ENCODE data around the gene IRF2BP1. TPM values are rescaled to one million over a fixed set of nuclear protein-coding genes. Genes with fewer than 3 reads are reported as not detected.
A peak's percentile ranks its signal among the peaks of the same experiment; 100 is the strongest.

Gene IRF2BP1
- total and polyA plus RNA-seq, 2 of the 13 experiments (the other 11 are each of a cell fraction or from before 2014, with no cell fraction given), result 4.3 to 14.3 TPM

DNA sequence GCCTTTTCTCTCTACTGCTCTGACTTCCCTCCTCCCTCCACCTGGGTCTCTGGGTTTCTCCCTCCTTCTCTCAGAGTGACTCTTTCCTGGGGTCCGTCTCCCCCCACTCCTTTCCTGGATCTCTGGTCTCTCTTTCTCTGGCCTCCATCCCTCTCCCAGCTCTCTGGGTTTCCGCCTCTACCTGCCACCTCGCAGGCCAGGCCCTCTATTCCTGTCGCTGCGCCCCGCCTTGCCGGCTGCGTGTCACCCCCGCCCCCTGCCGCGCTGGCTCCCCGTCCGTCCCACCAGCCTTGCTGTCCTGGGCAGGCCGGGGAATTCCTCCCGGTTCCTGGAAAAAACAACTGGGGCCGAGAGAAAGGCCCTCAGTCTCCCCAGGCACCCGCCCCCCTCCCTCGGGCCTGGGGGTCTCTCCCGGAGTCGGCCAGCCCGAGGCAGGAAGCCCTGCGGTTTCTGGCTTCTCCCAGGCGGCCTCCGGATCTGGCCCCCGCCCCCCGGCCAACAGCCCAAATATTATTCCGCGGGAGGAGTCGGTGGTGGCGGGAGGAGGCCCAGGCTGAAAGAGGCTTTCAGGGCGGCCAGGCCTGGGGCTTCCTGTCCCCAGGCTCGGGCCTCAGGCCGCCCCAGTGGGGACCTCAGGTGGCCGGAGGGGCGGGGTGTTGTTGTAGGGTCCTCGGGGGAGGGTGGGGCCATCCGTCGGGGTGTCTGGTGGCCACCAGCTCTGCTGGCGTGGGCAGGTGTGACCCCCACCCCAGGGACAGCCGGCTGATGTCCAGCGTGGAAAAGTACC lies 9.3 kb downstream of the IRF2BP1 start (continued):
- TF ChIP-seq, protein P1, sequence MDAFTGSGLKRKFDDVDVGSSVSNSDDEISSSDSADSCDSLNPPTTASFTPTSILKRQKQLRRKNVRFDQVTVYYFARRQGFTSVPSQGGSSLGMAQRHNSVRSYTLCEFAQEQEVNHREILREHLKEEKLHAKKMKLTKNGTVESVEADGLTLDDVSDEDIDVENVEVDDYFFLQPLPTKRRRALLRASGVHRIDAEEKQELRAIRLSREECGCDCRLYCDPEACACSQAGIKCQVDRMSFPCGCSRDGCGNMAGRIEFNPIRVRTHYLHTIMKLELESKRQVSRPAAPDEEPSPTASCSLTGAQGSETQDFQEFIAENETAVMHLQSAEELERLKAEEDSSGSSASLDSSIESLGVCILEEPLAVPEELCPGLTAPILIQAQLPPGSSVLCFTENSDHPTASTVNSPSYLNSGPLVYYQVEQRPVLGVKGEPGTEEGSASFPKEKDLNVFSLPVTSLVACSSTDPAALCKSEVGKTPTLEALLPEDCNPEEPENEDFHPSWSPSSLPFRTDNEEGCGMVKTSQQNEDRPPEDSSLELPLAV (CRISPR knock-in tag; conservative IDR thresholded peaks at IDR 0.05; ENCODE audit: low read depth), result no peak
- TF ChIP-seq CHD4 (IDR thresholded peaks at IDR 0.05; ENCODE audit: borderline replicate concordance, low read length), result no peak
- peak; percentile 81 for TF ChIP-seq BCL6 (CRISPR knock-in tag; IDR thresholded peaks at IDR 0.05)
- no peak for TF ChIP-seq SP1 (IDR thresholded peaks at IDR 0.05)
- TF ChIP-seq SP1 (CRISPR knock-in tag; IDR thresholded peaks at IDR 0.05), result 0 out of 2 replicates have a peak, but pooled peaks have one; percentile 39
- peak; percentile 62 for TF ChIP-seq KAT8 (CRISPR knock-in tag; IDR thresholded peaks at IDR 0.05)
- peak; percentile 81 for TF ChIP-seq ZNF883 (CRISPR knock-in tag; IDR thresholded peaks at IDR 0.05; ENCODE audit: not compliant biosample characterization)
- peak; percentile 51 for TF ChIP-seq PHF21A (CRISPR knock-in tag; IDR thresholded peaks at IDR 0.05)
- peak; percentile 71; the same call in 1 of the 2 replicates for TF ChIP-seq GABPB1 (CRISPR knock-in tag; IDR thresholded peaks at IDR 0.05)
- peak; percentile 61 for TF ChIP-seq MED8 (CRISPR knock-in tag; IDR thresholded peaks at IDR 0.05; ENCODE audit: insufficient replicate concordance)
- TF ChIP-seq ARID2 (CRISPR knock-in tag; IDR thresholded peaks at IDR 0.05; ENCODE audit: borderline replicate concordance), result no peak
- TF ChIP-seq YEATS4 (CRISPR knock-in tag; IDR thresholded peaks at IDR 0.05; ENCODE audit: borderline replicate concordance), result peak; percentile 60; the same call in 1 of the 2 replicates
- peak; percentile 50 for TF ChIP-seq SIX4 (CRISPR knock-in tag; IDR thresholded peaks at IDR 0.05)
- TF ChIP-seq HDAC1 (CRISPR knock-in tag; IDR thresholded peaks at IDR 0.05), result peak; percentile 59; the same call in 1 of the 2 replicates
- TF ChIP-seq ZNF263 (CRISPR knock-in tag; IDR thresholded peaks at IDR 0.05), result peak; percentile 59; the same call in 1 of the 2 replicates
- TF ChIP-seq, protein P2, sequence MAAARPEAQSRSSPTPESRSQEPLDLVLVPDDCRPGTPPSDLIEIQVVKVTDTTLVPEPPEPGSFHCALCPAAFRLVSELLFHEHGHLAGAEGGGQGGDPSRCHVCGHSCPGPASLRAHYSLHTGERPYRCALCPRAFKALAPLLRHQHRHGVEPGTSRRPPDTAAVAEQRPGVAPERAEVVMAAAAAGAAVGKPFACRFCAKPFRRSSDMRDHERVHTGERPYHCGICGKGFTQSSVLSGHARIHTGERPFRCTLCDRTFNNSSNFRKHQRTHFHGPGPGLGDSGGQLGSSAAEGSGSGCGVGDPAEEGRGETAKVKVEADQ (CRISPR knock-in tag; IDR thresholded peaks at IDR 0.05; ENCODE audit: borderline replicate concordance), result 0 out of 2 replicates have a peak, but pooled peaks have one; percentile 54
- 0 out of 2 replicates have a peak, but pooled peaks have one; percentile 56 for TF ChIP-seq KLF12 (CRISPR knock-in tag; IDR thresholded peaks at IDR 0.05; ENCODE audit: borderline replicate concordance)
- TF ChIP-seq, protein P3, sequence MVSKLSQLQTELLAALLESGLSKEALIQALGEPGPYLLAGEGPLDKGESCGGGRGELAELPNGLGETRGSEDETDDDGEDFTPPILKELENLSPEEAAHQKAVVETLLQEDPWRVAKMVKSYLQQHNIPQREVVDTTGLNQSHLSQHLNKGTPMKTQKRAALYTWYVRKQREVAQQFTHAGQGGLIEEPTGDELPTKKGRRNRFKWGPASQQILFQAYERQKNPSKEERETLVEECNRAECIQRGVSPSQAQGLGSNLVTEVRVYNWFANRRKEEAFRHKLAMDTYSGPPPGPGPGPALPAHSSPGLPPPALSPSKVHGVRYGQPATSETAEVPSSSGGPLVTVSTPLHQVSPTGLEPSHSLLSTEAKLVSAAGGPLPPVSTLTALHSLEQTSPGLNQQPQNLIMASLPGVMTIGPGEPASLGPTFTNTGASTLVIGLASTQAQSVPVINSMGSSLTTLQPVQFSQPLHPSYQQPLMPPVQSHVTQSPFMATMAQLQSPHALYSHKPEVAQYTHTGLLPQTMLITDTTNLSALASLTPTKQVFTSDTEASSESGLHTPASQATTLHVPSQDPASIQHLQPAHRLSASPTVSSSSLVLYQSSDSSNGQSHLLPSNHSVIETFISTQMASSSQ (IDR thresholded peaks at IDR 0.05; ENCODE audit: low read depth), result peak; percentile 12; the same call in 1 of the 2 replicates
- TF ChIP-seq, protein P3 (CRISPR knock-in tag; IDR thresholded peaks at IDR 0.05; ENCODE audit: borderline replicate concordance), result peak; percentile 84; the same call in 1 of the 2 replicates
- peak; percentile 62; the same call in 1 of the 2 replicates for TF ChIP-seq ARNT2 (CRISPR knock-in tag; IDR thresholded peaks at IDR 0.05; ENCODE audit: low read depth)
- peak; percentile 55 for TF ChIP-seq HNRNPLL (IDR thresholded peaks at IDR 0.05; ENCODE audit: low read depth, low read length, poor library complexity, severe bottlenecking)
- TF ChIP-seq ZNF317 (CRISPR knock-in tag; IDR thresholded peaks at IDR 0.05), result peak; percentile 43; the same call in 1 of the 2 replicates
- peak; percentile 79; the same call in 1 of the 2 replicates for TF ChIP-seq ZNF350 (CRISPR knock-in tag; IDR thresholded peaks at IDR 0.05; ENCODE audit: borderline replicate concordance, low read depth)
- TF ChIP-seq PPARG (CRISPR knock-in tag; conservative IDR thresholded peaks at IDR 0.05), result peak; percentile 16; the same call in 1 of the 2 replicates

All from HepG2 (cell line).